Measurements from ENCODE around the gene NEDD8.

Gene NEDD8

DNA sequence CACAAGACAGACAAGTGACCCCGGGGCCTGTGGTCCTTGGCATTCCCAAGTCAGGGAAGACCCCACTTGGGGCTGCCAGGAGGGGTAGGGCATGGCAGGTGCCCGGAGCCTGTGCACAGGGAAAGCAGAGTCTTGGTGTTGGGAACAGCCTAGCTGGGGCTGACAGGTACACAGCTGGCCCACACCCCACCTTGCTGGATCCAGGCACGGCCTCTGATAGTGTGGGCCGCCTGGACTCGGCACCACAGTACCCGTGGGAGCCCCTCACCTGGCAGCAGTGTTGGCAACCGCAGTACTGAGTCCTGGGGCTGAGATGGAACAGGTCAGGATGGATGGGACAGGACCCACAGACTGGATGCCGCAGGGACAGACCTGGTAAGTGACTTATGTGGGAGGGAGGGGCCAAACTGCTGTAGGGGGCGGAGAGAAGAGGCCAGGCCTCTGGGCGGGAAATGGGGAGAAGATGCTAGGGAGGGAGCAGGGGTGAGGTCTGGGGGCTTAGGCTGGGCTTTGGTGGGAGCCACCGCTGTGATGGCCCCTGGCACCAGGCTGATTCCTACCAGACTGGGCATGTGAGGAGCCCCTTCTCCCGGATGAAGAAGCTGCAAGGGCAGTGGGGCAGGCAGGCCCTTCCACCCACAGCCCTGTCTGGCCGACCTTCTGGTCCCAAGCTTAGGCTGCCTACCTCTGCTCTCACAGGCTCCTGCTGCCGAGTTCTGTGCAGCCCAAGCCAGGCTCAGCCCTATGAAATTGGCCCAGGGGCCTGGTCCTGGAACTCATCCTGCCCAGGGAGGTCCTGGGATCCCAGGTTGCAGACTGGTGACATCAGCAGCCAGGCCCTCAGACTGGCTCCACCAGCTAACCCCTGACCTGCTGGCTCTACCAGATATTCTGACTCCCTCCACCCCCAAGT, 30.9 kb upstream of the NEDD8 start, which contains the start of gene TGM1:
TGM1 (minus strand) TSS at position 357 of the 913 bp plus-strand sequence. CDS start 825 bp downstream, outside the sequence.
- no peak for DNase-seq

GRCh38 chr14:24261969-24262327, 29.8 kb upstream of the NEDD8 start:
- no peak for DNase-seq

GRCh38 chr14:24261256-24261968, 29.2 kb upstream of the NEDD8 start:
- DNase-seq = no peak

GRCh38 chr14:24260780-24261157, 28.6 kb upstream of the NEDD8 start:
- DNase-seq = no peak

DNA sequence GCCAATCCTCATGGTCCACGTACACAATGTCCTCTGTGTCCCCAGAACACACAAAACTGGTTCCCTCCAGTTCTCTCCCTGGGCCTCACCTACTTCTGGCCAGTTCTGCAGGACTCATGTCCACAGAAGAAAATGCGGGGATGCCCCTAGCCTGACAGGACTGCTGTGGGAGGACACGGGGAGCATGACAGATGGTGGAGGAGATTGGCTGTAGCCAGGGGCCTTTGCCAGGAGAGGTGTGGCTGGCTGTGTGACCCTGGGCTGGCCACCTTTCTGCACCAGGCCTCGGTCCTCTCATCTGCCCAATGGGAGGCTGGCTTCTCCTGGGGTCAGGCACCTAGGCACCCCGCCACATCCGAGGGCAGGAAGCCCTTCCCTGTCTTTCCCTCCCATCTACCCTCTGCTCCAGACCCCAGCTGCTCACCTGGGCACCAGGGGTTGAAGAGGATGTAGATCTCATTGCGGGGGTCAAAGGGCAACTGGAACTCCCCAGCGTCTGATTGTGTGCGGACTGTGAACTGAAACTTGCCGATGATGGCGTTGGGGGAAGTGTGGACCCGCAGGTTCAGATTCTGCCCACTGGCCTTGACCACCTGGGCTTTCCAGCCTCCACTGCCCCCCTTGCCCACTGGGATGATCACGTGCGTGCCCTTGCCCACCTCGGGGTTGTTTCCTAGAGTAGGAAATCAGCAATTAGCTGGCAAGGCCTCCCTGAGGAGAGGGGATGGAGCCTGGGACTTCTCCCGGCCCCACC, 28.0 kb upstream of the NEDD8 start:
- DNase-seq = no peak

DNA sequence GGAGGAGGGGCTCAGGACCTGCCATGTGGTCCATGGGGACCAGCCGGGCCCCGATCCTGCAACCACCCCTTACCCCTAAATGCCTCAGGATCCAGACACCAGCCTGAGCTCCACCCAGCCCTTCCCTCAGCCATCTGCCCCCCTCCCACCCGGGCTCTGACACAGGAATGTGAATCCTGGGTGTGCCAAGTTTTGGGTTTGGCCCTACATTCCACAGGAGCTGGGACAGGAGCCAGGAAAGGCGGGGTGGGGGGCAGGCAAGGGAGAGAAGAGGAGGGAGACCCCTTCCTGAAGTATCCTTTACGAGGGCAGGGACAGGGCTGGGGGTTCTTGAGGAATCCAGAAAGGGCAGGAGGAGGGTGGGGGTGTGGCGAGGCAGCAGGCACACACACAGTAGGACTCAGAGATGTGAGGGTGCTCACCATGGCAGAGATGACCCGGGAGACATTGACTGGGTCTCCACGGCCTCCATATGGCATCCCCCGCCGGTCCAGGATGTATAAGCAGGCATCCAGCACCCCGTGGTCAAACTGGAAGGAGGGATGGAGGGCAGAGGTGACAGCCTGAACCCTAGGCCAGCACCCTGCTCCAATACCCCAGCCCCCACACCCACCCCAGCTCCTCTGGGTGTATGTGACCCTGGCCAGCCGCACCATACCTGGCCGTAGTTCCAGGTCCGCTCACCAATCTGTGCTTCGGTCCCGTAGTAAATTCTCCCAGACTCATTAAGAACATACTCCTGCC, 27.3 kb upstream of the NEDD8 start:
- DNase-seq = no peak

GRCh38 chr14:24258548-24259265, 26.5 kb upstream of the NEDD8 start:
- no peak for DNase-seq

- no peak for DNase-seq
Measured at GRCh38 chr14:24258119-24258518, 26.0 kb upstream of the NEDD8 start.

- no peak for DNase-seq
Measured at GRCh38 chr14:24256960-24257359, 24.8 kb upstream of the NEDD8 start.

DNA sequence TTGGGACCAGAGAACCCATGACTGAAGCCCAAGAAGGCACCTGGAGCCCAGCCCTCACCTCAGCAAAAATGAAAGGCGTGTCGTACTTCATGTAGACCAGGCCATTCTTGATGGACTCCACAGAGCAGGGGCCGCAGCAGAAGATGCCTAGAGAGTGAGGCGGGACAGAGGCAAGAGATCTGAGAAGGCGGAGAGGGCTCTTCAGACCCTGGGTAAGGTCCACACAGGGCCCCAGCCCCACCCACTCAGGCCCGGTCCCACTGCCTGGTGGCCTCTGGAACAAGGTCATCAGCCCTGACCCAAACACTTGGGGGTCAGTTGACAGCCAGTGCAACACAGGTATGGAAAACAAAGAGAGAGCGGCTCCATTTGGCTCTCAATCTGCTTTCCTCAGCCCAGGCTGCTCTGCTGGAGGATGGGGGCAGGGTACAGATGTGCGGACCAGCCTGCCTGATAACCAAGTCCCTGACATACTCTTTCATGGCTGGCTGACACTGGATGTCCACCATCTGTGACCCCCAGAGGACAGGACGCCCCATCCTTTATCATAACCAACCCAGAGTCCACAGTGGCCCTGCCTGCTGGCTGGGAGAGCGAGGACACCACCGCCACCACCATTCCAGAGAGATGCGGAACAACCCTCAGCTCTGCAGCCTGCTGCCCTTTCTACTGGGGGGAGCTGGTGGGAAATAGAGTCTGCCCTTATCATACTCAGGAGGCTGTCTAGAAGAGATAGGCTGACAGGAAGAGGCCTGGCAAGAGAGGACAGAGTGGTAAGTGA, 24.0 kb upstream of the NEDD8 start:
- no peak for DNase-seq

- no peak for DNase-seq
Measured at GRCh38 chr14:24255438-24255837, 23.3 kb upstream of the NEDD8 start.

DNA sequence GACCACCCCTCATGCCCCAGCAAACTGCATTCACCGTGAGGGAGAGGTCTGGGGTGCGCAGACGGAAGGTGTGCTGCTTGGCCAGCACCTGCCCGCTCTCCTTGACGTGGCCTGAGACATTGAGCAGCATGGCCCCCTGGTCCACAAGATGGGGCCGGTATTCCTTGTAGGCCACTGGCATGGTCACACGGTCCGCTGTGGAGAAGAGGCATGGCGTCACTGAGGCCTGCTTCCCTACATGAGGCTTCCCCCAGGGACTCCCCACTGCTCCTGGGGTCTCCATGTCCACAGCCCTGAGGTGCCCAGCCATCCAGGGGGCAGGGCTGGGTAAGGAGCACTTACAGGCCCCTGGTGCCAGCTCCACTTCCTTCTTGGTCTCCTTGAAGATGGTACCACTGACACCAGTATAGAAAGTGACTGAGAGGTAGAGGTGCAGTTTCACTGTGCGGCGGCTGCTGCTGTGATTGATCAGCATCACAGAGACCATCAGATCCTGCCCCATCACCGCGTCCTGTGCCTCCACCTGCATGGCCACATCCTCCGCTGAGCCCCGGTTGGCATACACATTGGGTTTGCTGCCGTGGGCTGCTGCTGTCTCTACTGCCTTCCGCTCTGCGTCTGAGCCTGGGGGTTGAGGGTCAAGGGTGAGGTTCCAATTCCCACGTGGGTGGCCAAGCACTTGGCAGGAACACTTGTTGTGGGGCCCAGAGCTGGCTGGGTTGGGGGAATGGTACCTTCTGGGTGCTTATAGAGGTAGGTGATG, 22.6 kb upstream of the NEDD8 start:
- DNase-seq = no peak

DNA sequence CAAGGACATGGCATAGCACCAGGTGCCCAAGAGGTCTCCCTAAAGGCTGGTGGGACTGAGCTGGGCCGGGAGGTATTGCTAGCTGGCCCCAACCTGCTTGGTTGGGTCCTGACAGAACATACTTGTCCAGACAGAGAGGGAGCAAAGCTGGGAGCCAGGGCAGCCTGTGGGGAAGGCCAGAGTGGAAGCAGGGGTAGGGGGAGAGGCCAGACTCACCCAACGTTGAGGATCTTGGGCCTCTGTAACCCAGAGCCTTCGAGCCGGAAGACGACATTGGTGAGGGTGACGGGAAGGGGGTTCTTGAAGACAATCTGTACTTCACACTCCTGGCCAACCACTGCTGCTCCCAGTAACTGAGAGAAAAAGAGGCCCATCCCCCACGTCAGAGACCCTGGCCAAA, 21.8 kb upstream of the NEDD8 start:
- DNase-seq = no peak

GRCh38 chr14:24252289-24253124, 20.3 kb upstream of the NEDD8 start:
- no peak for DNase-seq

DNA sequence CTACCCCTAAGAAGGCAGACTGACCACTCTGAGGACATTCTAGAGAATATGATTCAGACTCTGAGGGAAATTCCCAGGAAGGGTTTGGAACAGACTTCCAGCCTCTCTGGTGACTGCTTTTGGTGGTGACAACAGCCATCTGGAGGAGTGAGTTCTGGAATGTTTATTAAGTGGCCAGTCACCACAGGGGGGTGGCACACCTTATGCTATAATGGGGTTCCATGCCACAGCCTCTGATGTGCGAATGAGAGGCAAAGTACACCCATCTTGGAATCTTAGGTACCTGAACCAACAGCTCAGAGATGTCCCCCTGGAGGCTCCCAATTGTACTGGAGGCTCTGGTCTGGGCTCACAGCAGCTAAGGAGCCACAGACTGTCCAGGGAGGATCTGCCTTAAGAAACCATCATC, 19.7 kb upstream of the NEDD8 start:
- no peak for DNase-seq

DNA sequence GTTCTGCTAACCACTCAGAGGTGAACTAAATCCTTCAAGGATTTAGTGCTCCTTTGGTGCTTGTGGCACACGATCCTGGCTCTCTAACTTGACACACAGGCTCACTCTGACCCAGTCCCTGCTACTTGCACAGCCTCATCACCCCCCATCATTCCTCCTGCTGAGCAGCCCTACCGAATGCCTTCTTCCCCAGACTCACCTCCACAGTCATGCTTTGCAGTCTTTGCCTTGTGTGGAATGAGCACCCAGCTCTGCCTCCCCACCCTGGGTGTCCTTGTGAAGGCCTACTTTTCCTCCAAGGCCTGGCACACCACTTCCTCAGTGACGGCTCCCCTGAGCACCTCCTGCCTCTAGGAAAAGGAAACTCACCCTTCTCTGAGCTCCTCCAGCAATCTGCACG, 18.2 kb upstream of the NEDD8 start:
- DNase-seq = no peak

- DNase-seq = no peak
Measured at GRCh38 chr14:24249230-24250021, 17.3 kb upstream of the NEDD8 start.

DNA sequence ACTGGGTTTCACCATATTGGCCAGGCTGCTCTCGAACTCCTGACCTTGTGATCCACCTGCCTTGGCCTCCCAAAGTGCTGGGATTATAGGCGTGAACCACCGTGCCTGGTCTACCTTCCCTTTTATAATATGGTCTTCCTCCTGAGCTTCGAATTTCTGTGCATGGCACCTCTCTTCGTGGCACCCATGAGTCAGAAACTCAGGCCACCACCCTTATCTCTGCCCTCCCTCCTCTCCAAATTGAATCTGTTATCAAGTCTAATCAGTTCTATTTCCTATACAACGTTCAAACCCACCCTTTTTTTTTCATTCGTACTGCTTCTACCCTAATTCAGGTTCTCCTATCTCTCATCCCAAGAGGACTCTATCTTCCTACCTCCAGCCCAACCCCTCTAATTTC, 15.3 kb upstream of the NEDD8 start:
- DNase-seq = no peak

DNA sequence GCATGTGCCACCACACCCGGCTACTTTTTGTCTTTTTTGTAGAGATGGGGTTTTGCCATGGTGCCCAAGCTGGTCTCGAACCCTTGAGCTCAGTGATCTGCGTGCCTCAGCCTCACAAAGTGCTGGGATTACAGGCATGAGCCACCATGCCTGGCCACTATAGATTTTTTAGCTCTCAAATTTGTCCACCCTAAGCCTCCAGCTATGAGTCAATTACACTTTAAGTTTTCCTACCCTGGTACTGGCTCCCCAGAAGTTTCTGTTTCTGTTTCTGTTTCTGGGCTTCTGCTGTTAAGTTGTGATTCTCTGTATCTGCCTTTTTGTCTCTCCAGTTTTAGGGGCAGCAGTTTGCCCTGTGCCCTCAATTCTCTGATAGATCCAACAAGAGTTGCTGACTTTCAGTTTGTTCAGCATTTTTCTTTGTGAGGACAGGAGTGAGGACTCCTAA, 14.6 kb upstream of the NEDD8 start:
- DNase-seq = no peak
